Endothelial cell of umbilical vein (primary cell): Measurements from ENCODE around the gene CKS1B.

ENCODE experiments used
- CTCF ChIP-seq, 2 donors: IDR thresholded peaks; 1 replicate in 1 of 2; 2 replicates in 1 of 2; pipeline ENCODE4 v1.5.1; 2011; ENCODE audit warnings: low read length in 2 of 2, mild to moderate bottlenecking in 2 of 2, moderate library complexity in 2 of 2, control low read depth in 1 of 2, inconsistent platforms in 1 of 2, low read depth in 1 of 2; ENCODE audit not compliant: insufficient read depth in 1 of 2; ENCODE audit errors: extremely low read depth in 1 of 2
- EZH2 ChIP-seq: IDR thresholded peaks from 2 replicates; pipeline ENCODE4 v1.6.1; 2012; ENCODE audit warnings: borderline replicate concordance, low read depth, mild to moderate bottlenecking, moderate library complexity, low read length, inconsistent platforms; ENCODE audit not compliant: severe bottlenecking
- JUN ChIP-seq: IDR thresholded peaks from 2 replicates; pipeline ENCODE4 v1.6.1; 2011; ENCODE audit warnings: borderline replicate concordance, low read depth; ENCODE audit not compliant: insufficient read length, insufficient read depth
- MAX ChIP-seq: IDR thresholded peaks from 2 replicates; pipeline ENCODE4 v1.6.1; 2011; ENCODE audit not compliant: insufficient read depth, insufficient read length
- POLR2A ChIP-seq: IDR thresholded peaks from 2 replicates; pipeline ENCODE4 v1.6.1; 2012; ENCODE audit warnings: low read depth, mild to moderate bottlenecking, control low read depth, low read length
- POLR2AphosphoS5 ChIP-seq: IDR thresholded peaks from 2 replicates; pipeline ENCODE4 v1.6.1; 2012; ENCODE audit warnings: low read depth, mild to moderate bottlenecking, control low read depth, low read length, moderate library complexity; ENCODE audit not compliant: insufficient read depth

GRCh38 chr1:154964359-154964758, 10.1 kb upstream of the CKS1B start:
- TF ChIP-seq EZH2 (no peak), POLR2A (no peak), JUN (no peak), CTCF (IDR thresholded peaks at IDR 0.05; ENCODE audit: extremely low read depth in 1 of 2, insufficient read depth in 1 of 2, low read depth in 1 of 2, low read length in 2 of 2) (no peak), POLR2AphosphoS5 (no peak), MAX (no peak)
